C4-2B (cell line): Measurements from ENCODE around the gene PLK1.

Experiments used
- ZFX ChIP-seq: fragments of 450-650 bp; IDR thresholded peaks from 2 replicates; pipeline ENCODE4 v1.6.1; 2017
- TF ChIP-seq, protein P1 (sequence below): fragments of 450-650 bp; conservative IDR thresholded peaks from 2 replicates; pipeline ENCODE4 v1.5.1; 2017; ENCODE audit warnings: mild to moderate bottlenecking

DNA sequence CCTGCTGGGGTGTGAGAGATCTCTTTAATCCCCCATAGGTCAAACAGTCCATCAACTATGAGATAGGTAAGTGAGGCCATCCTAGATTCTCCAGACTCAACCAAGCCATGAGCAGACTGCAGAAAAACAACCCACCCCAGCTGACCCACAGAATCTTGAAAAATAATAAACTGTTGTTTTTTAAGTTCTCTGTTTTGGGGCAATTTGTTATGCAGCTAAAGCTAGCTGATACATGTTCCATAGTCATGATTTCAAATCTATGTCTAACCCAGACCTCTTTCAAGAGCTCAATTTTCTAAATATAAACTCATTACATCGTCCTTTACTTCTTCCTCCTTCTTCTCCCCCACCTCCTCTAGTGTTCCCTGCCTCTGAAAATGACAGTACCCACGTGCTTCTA lies 24.3 kb downstream of the PLK1 start:
- TF ChIP-seq, protein P1, sequence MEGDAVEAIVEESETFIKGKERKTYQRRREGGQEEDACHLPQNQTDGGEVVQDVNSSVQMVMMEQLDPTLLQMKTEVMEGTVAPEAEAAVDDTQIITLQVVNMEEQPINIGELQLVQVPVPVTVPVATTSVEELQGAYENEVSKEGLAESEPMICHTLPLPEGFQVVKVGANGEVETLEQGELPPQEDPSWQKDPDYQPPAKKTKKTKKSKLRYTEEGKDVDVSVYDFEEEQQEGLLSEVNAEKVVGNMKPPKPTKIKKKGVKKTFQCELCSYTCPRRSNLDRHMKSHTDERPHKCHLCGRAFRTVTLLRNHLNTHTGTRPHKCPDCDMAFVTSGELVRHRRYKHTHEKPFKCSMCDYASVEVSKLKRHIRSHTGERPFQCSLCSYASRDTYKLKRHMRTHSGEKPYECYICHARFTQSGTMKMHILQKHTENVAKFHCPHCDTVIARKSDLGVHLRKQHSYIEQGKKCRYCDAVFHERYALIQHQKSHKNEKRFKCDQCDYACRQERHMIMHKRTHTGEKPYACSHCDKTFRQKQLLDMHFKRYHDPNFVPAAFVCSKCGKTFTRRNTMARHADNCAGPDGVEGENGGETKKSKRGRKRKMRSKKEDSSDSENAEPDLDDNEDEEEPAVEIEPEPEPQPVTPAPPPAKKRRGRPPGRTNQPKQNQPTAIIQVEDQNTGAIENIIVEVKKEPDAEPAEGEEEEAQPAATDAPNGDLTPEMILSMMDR = no peak
- TF ChIP-seq ZFX = no peak
